ENCODE results near the gene ESPL1.

Gene ESPL1

DNA sequence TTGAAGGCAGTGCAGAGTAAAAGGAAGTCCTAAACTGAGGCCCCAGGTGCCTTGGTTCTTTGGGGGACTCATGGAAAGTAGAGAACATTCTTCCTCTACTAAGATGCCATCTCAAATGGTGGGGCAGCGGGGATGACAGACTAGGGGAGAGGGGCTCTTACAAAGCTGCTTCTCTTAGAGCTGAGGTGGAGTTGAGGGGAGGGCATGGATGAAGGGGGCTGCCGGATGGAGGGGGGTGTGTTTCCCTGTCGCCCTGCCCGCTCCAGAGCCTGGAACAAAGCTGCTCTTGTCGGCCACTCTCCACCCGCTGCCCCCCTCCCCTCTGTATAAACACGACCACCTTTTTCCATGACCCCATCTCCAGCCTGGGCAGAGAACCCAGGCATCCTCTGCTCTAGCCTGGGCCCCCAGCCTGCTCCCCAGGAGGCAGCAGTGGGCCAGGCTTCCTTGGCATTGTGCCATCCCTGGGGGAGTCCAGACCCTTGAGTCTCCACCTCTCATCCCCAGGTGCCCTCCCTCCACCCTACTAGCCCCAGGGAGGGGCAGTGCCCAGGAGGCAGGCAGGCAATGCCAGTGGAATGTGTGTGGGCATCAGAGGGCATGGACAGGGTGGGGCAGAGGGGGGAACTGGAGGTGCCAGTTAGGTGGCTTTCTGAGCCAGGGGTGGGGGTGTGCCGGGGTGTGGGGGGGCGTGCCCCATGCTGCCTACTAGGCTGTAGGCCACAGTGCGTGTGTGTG, 37.8 kb upstream of the ESPL1 start:
- H3K27ac ChIP-seq (replicated peaks; ENCODE audit: low read length) = no peak overlapping the region
- no peak for DNase-seq (ENCODE audit: low spot score)
- H2BK15ac ChIP-seq (ENCODE audit: low read length) = peak overlapping the region; percentile 82
- peak overlapping the region; percentile 80 for H3K4ac ChIP-seq (ENCODE audit: low read length)
- peak overlapping the region; percentile 93 for H2AK5ac ChIP-seq (ENCODE audit: low read depth, low read length)
- peaks cover 34 to 35% of the 10 kb centered on the region in 2 donors for H3K4me1 ChIP-seq (ENCODE audit: control insufficient read depth in 2 of 2, insufficient read depth in 1 of 2, low read depth in 1 of 2, low read length in 2 of 2)
- H3K18ac ChIP-seq (ENCODE audit: low read length) = no peak overlapping the region
- H3K27me3 ChIP-seq (ENCODE audit: control insufficient read depth in 3 of 3, insufficient read depth in 3 of 3, low read depth in 1 of 3, low read length in 3 of 3) = peaks cover 0 to 75% (median 4%) of the 10 kb centered on the region in 3 experiments
- no peaks in the 10 kb centered on the region for H3K79me1 ChIP-seq (ENCODE audit: low read depth, low read length)
- no peak overlapping the region for H4K8ac ChIP-seq (ENCODE audit: low read depth, low read length)
- H2BK5ac ChIP-seq (ENCODE audit: low read length) = no peak overlapping the region
- no peak overlapping the region for H3K4me3 ChIP-seq (ENCODE audit: low read length in 2 of 2)
- no peak overlapping the region for H2BK120ac ChIP-seq (ENCODE audit: low read depth, low read length)
- no peaks in the 10 kb centered on the region for H3K36me3 ChIP-seq (replicated peaks in 1 of 2; ENCODE audit: control insufficient read depth in 2 of 2, insufficient read depth in 2 of 2, low read length in 2 of 2)
- no peak overlapping the region for H3K4me2 ChIP-seq (ENCODE audit: insufficient read depth, low read length, poor library complexity, severe bottlenecking)
- no peak overlapping the region for H3K9ac ChIP-seq (ENCODE audit: low read depth, low read length, poor library complexity)
- no peak overlapping the region for H2AFZ ChIP-seq (ENCODE audit: low read length)
- peak overlapping the region; percentile 30 for H2BK12ac ChIP-seq (ENCODE audit: low read length)
- WGBS, 2 donors (ENCODE audit: extremely low coverage in 2 of 2, insufficient read length in 2 of 2, insufficient replicate concordance in 1 of 2) = no CpG with 5 or more reads among the region's 10 CpGs
- no peaks in the 10 kb centered on the region for H3K9me3 ChIP-seq (replicated peaks in 1 of 2; ENCODE audit: control insufficient read depth in 2 of 2, insufficient read depth in 1 of 2, low read depth in 1 of 2, low read length in 2 of 2)
- H3K23ac ChIP-seq (ENCODE audit: low read depth, low read length, poor library complexity) = no peak overlapping the region
- H4K91ac ChIP-seq (ENCODE audit: low read depth, low read length, poor library complexity) = no peak overlapping the region
- no peak overlapping the region for H3K14ac ChIP-seq (ENCODE audit: low read length)

DNA sequence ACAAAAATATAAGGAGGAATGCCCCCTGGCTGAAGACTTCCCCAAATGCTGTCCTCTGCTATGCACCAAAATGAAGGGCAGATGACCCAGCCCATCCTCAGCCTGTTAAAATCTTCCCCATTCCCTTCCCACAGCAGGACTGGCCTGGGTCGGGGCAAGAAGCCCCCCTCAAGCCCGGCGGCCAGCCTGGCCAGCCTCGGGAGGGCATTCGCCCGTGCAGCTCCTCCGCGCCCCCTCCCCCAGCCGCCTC, 36.5 kb upstream of the ESPL1 start:
- Histone ChIP-seq H3K79me1 (ENCODE audit: low read depth, low read length) (no peaks in the 10 kb centered on the region), H3K27me3 (ENCODE audit: control insufficient read depth in 3 of 3, insufficient read depth in 3 of 3, low read depth in 1 of 3, low read length in 3 of 3) (peaks cover 0 to 87% (median 4%) of the 10 kb centered on the region in 3 experiments), H2BK120ac (ENCODE audit: low read depth, low read length) (no peak overlapping the region), H3K4me1 (ENCODE audit: control insufficient read depth in 2 of 2, insufficient read depth in 1 of 2, low read depth in 1 of 2, low read length in 2 of 2) (peaks cover 31 to 35% of the 10 kb centered on the region in 2 donors), H3K4ac (ENCODE audit: low read length) (no peak overlapping the region), H3K4me2 (ENCODE audit: insufficient read depth, low read length, poor library complexity, severe bottlenecking) (peak overlapping the region; percentile 65), H3K27ac (replicated peaks; ENCODE audit: low read length) (no peak overlapping the region), H3K14ac (ENCODE audit: low read length) (no peak overlapping the region), H3K4me3 (ENCODE audit: low read length in 2 of 2) (peak overlapping the region in 1 of 2 donors; percentile 68), H4K91ac (ENCODE audit: low read depth, low read length, poor library complexity) (no peak overlapping the region), H2BK5ac (ENCODE audit: low read length) (no peak overlapping the region), H3K36me3 (replicated peaks in 1 of 2; ENCODE audit: control insufficient read depth in 2 of 2, insufficient read depth in 2 of 2, low read length in 2 of 2) (no peaks in the 10 kb centered on the region), H2AFZ (ENCODE audit: low read length) (peak overlapping the region; percentile 62), H2BK15ac (ENCODE audit: low read length) (no peak overlapping the region), H3K18ac (ENCODE audit: low read length) (peak overlapping the region; percentile 67), H2BK12ac (ENCODE audit: low read length) (no peak overlapping the region), H3K9me3 (replicated peaks in 1 of 2; ENCODE audit: control insufficient read depth in 2 of 2, insufficient read depth in 1 of 2, low read depth in 1 of 2, low read length in 2 of 2) (no peaks in the 10 kb centered on the region), H4K8ac (ENCODE audit: low read depth, low read length) (no peak overlapping the region), H3K23ac (ENCODE audit: low read depth, low read length, poor library complexity) (no peak overlapping the region), H3K9ac (ENCODE audit: low read depth, low read length, poor library complexity) (no peak overlapping the region), H2AK5ac (ENCODE audit: low read depth, low read length) (no peak overlapping the region)
- no peak for DNase-seq (ENCODE audit: low spot score)
- WGBS, 2 donors (ENCODE audit: extremely low coverage in 2 of 2, insufficient read length in 2 of 2, insufficient replicate concordance in 1 of 2) = no CpG with 5 or more reads among the region's 9 CpGs

DNA sequence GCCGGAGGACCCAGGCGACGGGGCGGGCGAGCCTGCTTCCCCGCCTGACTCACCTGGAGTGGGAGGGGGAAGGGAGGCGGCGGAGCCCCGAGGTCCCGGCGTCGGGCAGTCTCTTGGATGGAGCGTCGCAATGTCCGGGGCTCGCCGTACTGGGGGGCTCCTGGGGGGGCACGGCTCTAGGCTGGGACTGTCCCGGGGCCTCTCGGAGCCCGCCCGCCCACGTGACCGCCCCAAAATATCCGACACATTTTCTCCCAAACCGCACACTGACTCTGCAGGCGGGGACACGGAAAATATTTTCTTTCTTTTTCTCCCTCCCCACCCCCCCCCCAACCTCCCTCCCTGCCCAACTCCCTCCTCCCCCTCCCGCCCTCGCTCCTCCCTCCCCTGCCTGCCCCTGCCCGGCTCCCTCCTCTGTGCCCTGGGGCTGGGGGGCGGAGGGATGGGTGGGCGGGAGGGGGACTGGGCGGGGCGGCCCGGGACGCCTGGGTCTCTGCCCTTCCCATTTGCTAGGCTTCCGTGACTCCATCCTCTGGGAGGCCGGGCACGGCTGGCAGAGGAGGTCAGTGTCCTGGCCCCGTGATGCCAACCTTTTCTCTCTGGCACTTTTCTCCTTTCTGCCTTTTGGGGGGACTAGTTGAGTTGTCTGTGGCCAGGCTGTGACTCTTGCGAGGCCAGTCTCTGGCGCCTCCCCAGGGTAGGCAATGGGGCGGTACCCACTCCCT, 36.0 kb upstream of the ESPL1 start, which contains the start of gene RARG:
TSS of gene RARG (minus strand) at position 289 of the 725 bp plus-strand sequence. CDS start 4,664 bp downstream, outside the sequence.
- H4K8ac ChIP-seq (ENCODE audit: low read depth, low read length) = no peak within 1 kb of the TSS
- H3K9me3 ChIP-seq (replicated peaks in 1 of 2; ENCODE audit: control insufficient read depth in 2 of 2, insufficient read depth in 1 of 2, low read depth in 1 of 2, low read length in 2 of 2) = no peaks in the 10 kb centered on the region
- H3K79me1 ChIP-seq (ENCODE audit: low read depth, low read length) = no peaks in the 10 kb centered on the region
- H3K9ac ChIP-seq (ENCODE audit: low read depth, low read length, poor library complexity) = peak within 1 kb of the TSS; percentile 73
- H3K27me3 ChIP-seq (ENCODE audit: control insufficient read depth in 3 of 3, insufficient read depth in 3 of 3, low read depth in 1 of 3, low read length in 3 of 3) = peaks cover 0 to 90% (median 7%) of the 10 kb centered on the region in 3 experiments
- H3K27ac ChIP-seq (replicated peaks; ENCODE audit: low read length) = no peak within 1 kb of the TSS
- H3K18ac ChIP-seq (ENCODE audit: low read length) = peak within 1 kb of the TSS; percentile 81
- H2BK5ac ChIP-seq (ENCODE audit: low read length) = no peak within 1 kb of the TSS
- no peak within 1 kb of the TSS for H4K91ac ChIP-seq (ENCODE audit: low read depth, low read length, poor library complexity)
- H3K14ac ChIP-seq (ENCODE audit: low read length) = peak within 1 kb of the TSS; percentile 76
- H3K4me2 ChIP-seq (ENCODE audit: insufficient read depth, low read length, poor library complexity, severe bottlenecking) = peak within 1 kb of the TSS; percentile 65
- H2BK12ac ChIP-seq (ENCODE audit: low read length) = peak within 1 kb of the TSS; percentile 85
- H2BK120ac ChIP-seq (ENCODE audit: low read depth, low read length) = no peak within 1 kb of the TSS
- DNase-seq (ENCODE audit: low spot score) = no peak
- H2AK5ac ChIP-seq (ENCODE audit: low read depth, low read length) = peak within 1 kb of the TSS; percentile 10
- no peak within 1 kb of the TSS for H2BK15ac ChIP-seq (ENCODE audit: low read length)
- no peak within 1 kb of the TSS for H3K23ac ChIP-seq (ENCODE audit: low read depth, low read length, poor library complexity)
- H3K4me3 ChIP-seq (ENCODE audit: low read length in 2 of 2) = peak within 1 kb of the TSS in 1 of 2 donors; percentile 68
- no peaks in the 10 kb centered on the region for H3K36me3 ChIP-seq (replicated peaks in 1 of 2; ENCODE audit: control insufficient read depth in 2 of 2, insufficient read depth in 2 of 2, low read length in 2 of 2)
- WGBS, 2 donors (ENCODE audit: extremely low coverage in 2 of 2, insufficient read length in 2 of 2, insufficient replicate concordance in 1 of 2) = no CpG with 5 or more reads among the region's 44 CpGs
- H3K4me1 ChIP-seq (ENCODE audit: control insufficient read depth in 2 of 2, insufficient read depth in 1 of 2, low read depth in 1 of 2, low read length in 2 of 2) = peaks cover 31 to 35% of the 10 kb centered on the region in 2 donors
- peak within 1 kb of the TSS; percentile 62 for H2AFZ ChIP-seq (ENCODE audit: low read length)
- H3K4ac ChIP-seq (ENCODE audit: low read length) = no peak within 1 kb of the TSS

Measured in neuronal stem cell (in vitro differentiated cells).